Stimulated activated CD4-positive, alpha-beta T cell treated with anti-CD3 and anti-CD28 coated beads, Interleukin-15, amount 100 ng/mL, for 48 hours (primary cell): ENCODE results near the gene KIF16B.
"Not testable (repeated sequence)": the region's sequence is repeated elsewhere in the genome, so short reads cannot be mapped to it uniquely, and the experiment has no call there.

ENCODE experiments used
- DNase-seq, 2 donors: peaks; one replicate each; pipeline ENCODE4 v3.0.0-alpha.2; 2020; ENCODE audit warnings: low read depth in 2 of 2

Gene KIF16B

GRCh38 chr20:16257813-16258430 is 315.3 kb downstream of the KIF16B start:
- DNase-seq = no peak

- no peak for DNase-seq
Measured at GRCh38 chr20:16257021-16257420, 316.2 kb downstream of the KIF16B start.

GRCh38 chr20:16246870-16247269 is 326.4 kb downstream of the KIF16B start:
- DNase-seq = no peak

DNA sequence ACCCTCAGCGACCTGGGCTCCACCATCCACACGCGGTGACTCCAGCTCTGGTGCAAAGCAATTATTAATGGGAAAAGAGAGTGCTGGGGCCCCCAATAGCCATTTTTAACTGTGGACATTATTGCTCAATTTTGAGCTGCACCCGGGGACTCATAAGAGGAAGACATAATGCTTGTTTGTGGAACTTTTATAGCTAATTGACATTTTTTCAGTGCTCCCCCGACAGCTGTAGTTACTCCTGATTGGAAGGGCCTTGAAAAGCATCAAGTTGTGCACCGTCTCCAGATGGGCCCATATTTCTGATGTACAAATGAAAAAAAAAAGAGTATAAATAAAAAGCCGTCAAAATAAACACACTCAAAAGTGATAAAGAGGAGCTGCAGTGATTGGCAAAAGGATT is 327.0 kb downstream of the KIF16B start:
- DNase-seq = no peak

- DNase-seq = no peak
Measured at GRCh38 chr20:16245879-16246278, 327.4 kb downstream of the KIF16B start.

DNA sequence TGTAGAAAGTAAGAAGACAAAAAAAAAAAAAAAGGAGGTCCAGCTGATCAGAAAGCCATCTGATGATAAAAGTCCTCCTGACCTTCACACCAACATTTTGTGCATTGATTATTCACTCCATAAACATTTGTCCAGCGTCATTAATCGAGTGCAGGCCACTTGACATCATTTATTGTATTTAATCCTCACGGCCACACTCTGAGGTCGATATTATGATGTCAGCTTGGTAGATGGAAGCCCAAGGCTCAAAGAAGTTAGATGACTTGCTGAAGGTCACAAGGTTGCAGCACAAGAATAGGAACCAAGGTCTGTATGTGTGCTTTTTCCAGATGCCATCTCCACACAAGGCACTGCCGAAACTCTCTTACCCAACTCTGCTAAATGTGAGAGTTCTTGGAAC is 328.4 kb downstream of the KIF16B start:
- DNase-seq = no peak

DNA sequence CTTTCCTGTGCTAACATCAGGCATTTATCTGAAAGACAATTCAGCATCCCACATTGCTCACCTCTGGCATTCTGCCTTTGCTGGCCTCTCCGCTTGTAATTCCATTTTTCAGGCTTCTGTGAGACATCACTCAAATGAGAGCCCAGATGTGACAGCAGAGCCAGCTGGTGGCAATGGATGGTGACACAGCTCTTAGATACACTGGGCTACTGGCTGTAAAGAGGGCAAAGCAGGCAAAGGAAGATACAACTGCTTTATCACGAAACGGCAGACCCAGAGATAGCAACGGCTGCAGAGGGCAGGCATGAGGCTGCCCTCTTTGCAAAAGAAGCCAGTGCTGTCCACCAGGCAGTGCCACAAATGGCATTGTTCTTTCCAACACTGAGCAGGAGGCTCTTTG is 329.8 kb downstream of the KIF16B start:
- DNase-seq = no peak

GRCh38 chr20:16241911-16242310 is 331.3 kb downstream of the KIF16B start:
- no peak for DNase-seq

DNA sequence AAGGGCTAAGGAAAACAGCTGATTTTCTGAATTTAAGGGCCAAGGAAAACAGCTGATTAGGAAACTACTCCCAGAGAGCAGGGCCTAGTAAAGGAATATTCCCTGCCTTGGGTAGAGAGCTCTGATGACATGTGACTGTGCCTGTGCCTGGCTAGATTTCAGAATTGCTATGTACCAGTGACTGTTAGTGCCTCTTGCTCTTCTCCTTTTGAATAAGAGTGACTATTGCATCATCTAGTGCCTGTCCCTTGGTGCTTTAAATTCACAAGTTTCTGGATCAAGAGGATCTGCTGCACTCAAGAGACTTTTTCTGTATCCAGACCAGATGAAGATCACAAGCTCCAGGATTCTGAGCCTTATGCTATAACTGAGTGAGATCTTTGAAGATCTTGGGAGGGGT is 332.9 kb downstream of the KIF16B start:
- no peak for DNase-seq

DNA sequence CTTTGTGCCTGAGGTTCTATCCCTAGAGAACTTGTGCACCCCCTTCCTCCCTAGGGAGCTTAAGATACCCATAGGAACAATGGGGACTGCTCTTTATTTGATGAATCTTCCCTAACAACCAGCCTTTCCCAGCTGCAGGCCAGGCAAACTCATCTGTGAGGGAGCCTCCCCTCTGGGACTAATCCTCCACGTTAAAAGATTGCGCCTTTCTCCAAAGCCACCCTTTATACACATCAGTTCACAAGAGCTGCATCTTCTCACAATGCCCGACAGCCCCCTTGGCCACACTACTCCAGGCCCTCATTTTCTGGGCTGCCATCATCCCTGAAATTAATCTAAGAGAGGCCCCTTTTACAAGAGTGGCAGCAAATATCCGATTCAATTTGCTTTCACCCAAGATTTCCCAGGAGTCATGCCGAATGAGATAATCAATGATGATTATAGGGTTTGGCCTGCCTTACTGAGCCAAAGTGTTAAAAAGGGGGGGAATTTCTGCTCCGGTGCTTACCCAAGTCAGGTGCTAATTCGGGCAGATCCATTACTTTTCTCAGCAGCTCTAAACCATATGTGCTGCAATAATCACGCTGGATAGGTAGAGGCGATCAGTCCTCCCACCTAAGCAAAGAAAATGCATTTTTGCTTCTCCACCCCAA is 336.5 kb downstream of the KIF16B start:
- no peak for DNase-seq

DNA sequence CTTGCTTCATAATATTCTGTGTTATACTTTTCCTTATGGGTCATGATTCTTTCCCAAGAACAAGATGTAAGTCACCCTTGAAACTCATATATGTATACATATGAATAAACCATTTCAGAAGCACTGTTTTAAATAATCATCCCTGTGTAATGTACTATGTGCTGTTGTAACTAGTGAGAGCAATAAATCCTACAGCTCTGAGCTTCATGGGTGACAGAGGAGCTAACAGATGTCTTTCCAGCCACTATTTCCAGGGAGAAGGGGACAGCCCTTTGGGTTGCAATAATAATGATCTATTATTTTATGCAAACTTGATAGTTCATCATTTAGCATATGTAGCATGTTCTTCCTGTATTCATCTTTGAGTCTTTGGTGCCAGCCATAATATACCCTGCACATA is 342.8 kb downstream of the KIF16B start:
- no peak for DNase-seq

GRCh38 chr20:16229813-16230212 is 343.4 kb downstream of the KIF16B start:
- no peak for DNase-seq

DNA sequence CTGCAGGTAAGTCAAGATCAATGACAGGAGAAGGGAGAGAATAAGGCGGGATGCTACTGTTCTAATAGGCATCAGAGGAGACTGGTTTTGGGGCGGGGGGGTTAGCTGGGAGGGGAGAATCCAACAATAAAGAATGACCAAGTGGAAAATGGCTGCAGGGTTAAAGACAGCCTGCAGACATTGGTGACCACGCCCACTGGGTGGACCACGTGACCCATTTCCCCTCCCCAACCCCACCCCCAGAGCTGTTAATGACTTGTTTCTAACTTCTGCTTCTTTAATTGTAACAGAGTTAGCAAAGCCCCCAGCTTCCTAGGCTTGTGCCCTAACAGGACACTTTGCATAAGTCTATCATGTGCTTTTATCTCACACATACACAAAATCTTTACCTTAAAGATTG is 344.5 kb downstream of the KIF16B start:
- no peak for DNase-seq

GRCh38 chr20:16226961-16227360 is 346.3 kb downstream of the KIF16B start:
- DNase-seq = not testable (repeated sequence)

- no peak for DNase-seq
Measured at GRCh38 chr20:16224836-16225235, 348.4 kb downstream of the KIF16B start.

GRCh38 chr20:16222859-16223411 is 350.3 kb downstream of the KIF16B start:
- no peak for DNase-seq
